ENCODE measurements around the gene ZNF446.
"Not testable (repeated sequence)": the region's sequence is repeated elsewhere in the genome, so short reads cannot be mapped to it uniquely, and the experiment has no call there.

ZNF446 gene

DNA sequence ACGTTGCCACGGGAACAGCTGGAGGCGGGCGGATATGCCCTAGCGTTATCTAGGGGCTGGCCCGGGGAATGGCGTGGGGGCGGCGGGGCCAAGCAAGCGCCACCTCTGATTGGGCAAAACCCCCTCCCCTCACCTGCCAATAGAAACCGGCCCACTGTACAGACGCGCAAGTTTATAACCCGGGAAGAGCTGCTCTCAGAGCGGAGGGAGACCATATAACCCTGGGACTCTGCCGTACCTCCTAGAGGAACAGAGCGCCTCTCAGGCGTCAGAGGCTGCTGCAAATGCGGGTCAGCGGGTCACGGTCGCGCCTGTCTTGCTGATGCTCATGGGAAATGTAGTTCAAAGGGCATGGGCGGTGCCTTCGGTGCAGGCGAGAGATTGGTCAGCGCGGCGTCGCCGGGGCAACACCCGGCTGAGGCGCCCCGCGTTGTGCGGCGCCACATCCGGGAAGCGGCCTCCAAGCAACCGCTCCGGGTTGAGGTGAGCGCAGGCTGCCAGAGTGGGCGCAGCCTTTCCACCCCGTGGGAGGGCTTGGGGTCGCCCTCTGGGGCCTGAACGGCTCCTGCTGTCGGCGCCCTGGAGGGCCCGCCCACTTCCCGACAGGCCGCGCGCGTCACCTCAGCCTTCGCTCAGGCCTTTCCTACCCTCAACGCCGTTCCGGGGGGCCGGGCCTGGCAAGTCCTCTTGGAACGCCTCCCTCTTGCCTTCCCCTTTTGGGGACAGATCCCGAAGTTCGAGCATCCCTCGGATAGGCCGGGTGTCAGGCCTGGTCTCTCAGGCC lies at the start of gene ZNF446:
Gene ZNF446 (plus strand): TSS at position 639 of the 784 bp plus-strand sequence. CDS start 867 bp downstream, outside the sequence.
- DNase-seq (ENCODE audit: low spot score), result peak; percentile 95

DNA sequence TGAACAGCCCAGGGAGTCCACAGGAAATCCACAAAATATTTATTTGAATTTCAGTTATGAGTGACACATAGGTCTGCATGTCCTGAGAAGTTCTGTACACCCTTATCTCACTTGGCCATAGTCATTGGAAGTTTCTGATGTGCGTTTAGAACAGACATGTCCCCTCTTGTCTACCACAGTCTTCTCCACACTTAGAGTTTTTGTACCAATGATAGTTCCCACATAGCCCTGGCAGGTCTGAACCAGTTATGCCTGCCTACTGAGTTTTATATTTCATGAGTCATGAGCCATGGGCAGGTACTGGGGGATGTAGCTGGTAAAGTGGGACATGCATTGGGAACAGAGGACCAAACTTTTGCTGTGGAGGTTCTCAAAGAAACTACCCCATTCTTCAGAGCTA lies 47.5 kb upstream of the ZNF446 start:
- DNase-seq (ENCODE audit: low spot score), result no peak

DNA sequence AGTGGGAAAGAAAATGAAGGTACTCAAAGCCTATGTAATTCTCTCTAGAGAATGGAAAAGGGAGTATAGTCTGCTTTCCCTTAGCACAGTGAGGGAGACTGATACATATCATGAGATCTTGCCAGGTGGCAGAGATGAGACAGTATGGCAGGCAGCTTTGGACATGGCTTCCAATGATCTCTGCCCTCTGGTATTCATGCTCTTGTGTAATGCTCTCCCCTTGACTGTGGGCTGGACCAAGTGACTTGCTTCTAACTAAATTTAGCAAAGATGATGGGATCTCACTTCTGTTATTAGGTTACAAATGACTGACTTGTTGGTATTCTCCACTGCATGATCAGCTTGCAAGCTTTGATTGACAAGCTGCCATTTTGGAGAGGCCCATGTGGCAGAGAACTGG lies 46.4 kb upstream of the ZNF446 start:
- no peak for DNase-seq (ENCODE audit: low spot score)

DNA sequence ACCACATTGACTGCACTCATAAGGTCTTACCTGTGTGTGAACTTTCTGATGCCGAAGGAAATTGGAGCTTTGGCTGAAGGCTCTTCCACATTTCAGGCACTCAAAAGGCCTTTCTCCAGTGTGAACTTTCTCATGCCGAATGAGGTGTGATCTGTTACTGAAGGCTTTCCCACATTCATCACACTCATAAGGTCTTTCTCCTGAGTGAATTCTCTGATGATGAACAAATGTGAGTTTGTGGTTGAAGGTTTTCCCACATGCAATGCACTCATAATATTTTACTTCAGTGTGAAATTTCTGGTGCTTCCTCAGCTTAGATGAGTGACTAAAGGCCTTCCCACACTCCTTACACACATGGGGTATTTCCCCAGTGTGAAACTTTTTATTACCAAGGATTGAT lies 41.9 kb upstream of the ZNF446 start:
- no peak for DNase-seq (ENCODE audit: low spot score)

DNA sequence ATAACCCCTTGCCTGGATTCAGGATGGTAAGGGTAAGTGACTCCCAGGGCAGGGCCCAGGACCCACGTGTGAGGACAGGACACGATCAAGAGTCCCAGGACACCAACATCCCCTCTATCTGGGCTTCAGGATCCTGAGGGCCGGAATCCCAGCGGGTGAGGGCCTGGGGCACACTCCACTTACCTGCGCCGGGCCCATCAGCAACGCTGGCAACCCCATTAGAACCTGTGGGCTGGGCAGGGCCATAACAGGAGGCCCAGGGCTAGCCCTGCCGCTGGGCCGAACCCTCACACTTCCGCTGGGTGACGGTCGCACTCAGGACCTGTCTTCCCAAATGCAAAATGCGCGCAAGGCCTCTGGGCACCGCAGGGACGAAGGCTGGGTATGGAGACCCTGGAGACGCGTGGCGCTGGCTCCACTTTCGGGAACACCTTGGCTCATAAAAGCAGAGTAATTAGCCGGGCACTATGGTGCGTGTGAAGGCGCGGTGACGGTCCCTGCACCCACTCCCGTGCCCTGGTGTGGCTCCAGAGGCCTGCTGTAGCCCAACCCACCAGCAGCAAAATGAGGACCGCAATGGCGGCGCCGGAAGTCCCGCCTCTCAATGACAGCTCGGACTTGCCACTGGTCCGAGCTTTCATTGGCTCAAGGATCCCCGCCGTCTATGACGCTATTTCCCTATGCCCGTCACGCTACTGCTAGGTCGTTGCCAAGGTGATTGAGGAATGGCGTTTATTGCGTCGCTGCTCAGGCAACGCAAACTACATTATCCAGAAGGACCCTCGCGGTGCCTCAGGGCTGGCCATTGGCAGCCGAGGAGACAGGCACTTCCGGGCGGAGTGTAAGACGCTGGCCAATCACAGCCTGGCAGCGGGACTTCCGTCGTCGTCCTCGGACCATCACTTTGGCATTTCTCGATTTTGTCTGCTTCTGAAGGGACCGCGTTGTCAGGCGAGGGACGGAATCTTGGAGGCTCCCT lies 36.3 kb upstream of the ZNF446 start, which contains the start of gene ZNF132:
Gene ZNF132 (minus strand): TSS at position 578 of the 979 bp plus-strand sequence. CDS start 332 bp downstream, at position 246.
- peak; percentile 88 for DNase-seq (ENCODE audit: low spot score)

DNA sequence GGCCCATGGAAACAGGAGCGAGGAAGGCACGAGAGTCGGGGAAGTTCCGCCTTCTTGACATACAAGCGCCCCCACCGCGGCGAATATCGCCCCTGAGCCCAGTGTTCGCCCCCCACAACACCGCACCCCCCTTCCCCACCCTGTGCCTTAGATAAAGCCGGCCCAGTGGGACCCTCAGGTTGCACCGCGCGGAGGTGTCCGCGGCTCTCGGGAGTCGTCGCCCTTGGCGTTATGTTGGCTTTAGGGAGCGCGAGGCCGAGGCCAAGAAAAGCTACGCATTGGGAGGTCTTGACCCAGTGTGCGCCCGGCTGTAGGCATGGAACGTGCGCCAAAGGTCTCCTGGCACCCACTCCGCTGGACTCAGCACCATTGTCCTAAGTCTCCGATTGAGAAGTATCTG lies 35.6 kb upstream of the ZNF446 start:
- DNase-seq (ENCODE audit: low spot score), result peak; percentile 43

DNA sequence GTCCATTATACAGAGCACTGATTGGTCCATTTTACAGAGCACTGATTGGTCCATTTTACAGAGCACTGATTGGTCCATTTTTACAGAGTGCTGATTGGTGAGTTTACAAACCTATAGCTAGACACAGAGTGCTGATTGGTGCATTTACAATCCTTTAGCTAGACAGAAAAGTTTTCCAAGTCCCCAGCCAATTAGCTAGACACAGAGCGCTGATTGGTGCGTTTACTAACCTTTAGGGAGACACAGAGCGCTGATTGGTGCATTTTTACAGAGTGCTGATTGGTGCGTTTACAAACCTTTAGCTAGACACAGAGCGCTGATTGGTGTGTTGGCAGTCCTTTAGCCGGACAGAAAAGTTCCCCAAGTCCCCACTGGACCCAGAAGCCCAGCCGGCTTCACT lies 33.2 kb upstream of the ZNF446 start:
- DNase-seq (ENCODE audit: low spot score), result not testable (repeated sequence)

DNA sequence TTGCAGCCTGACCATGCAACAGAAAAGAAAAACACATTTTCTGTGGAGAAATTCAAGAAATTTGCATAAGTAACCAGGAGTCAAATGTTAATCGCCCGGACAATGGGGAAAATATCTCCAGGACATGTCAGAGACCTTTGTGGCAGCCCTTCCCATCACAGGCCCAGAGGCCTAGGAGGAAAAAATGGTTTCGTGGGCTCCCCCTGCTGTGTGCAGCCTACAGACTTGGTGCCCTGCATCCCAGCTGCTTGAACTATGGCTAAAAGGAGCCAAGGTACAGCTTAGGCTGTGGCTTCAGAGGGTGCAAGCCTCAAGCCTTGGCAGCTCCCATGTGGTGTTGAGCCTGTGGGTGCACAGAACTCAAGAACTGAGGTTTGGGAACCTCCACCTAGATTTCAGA lies 27.3 kb upstream of the ZNF446 start:
- not testable (repeated sequence) for DNase-seq (ENCODE audit: low spot score)

DNA sequence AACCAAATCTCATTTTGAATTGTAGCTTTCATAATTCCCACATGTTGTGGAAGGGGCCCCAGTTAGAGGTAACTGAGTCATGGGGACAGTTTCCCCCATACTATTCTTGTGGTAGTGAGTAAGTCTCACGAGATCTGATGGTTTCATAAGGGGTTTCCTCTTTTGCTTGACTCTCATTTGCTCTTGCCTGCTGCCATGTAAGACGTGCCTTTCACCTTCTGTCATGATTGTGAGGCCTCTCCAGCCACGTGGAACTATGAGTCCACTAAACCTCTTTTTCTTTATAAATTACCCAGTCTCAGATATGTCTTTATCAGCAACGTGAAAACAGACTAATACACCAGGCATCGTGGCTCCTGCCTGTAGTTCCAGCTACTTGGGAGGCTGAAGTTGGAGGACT lies 26.2 kb upstream of the ZNF446 start:
- DNase-seq (ENCODE audit: low spot score), result not testable (repeated sequence)

DNA sequence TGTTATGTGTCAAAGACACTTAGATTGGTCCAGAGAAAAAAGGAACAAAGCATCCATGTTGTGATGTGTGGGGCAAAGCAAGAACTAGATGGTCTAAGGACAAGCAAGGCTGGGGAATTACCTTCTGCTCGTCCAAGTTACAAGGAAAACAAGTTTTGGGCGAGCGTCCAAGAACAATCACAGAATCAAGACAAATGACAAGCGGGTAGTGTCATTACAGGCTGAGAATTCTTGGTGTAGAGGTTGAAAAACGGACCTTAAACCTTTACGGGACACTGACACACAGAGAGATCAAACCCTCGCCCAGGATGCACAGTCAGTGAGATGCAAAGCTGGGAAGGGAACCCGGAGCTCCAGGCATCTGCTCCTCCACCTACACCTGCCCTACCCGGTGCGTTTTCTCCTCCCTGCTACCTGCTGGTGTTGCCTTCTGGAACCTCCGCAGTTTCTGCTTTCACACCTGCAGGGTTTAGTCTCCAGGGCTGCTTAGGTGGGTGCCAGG lies 25.2 kb upstream of the ZNF446 start:
- no peak for DNase-seq (ENCODE audit: low spot score)

DNA sequence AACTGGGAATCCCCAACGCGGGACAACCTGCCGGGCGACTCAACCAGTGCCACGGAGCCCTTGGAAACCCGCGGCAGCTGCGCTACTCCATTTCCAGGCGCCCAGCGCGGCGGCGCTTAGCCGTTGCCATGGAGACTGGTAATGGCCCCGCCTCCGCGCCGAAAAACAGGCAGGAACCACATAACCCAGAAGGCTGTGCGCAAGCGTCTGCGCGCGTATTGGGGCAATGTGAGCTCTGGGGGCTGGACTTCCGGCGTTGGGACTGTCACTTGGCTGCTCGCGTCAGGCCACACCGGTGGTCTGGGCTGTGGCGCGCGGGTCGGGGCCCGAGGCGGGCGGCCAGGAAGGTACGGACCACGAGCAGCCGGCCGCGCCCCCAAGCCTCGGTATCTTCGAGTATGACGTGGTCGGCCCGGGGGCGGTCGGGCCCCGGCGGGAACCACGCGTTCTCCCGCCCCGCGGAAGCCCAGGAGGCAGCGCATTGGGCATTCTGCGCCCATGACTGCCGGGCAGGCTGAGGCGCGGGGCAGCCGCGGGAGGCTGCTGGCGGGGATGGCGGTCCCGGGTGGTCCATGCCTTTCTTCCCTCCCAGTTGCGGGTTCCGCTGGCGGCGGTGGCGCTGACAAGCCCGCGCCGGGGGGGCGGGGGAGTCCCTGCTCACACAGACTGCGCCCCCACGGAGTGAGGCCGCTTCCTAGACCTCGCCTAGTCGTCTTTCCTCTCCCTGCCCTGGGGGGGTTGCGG lies 24.6 kb upstream of the ZNF446 start, which contains the start of gene ZNF324B:
Gene ZNF324B (plus strand): TSS at position 265 of the 744 bp plus-strand sequence. CDS start 2,080 bp downstream, outside the sequence.
- peak; percentile 97 for DNase-seq (ENCODE audit: low spot score)

DNA sequence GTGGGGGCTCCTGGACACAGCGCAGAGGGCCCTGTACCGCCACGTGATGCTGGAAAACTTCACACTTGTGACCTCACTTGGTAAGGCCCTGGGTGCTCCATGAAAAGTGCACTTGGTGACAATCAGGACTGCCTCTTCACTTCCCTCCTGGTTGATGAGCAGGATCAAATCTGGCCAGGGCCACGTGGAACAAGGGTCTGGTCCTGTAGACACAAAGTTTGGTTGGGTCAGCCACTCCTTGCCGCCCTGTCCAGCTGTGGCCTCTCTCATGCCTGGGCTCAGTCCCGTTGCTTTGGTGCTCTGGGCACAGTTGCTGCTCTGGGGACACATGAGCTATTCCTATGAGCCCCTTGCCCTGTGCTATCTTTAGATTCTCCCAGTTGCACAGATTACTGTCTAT lies 22.4 kb upstream of the ZNF446 start:
- DNase-seq (ENCODE audit: low spot score), result no peak

DNA sequence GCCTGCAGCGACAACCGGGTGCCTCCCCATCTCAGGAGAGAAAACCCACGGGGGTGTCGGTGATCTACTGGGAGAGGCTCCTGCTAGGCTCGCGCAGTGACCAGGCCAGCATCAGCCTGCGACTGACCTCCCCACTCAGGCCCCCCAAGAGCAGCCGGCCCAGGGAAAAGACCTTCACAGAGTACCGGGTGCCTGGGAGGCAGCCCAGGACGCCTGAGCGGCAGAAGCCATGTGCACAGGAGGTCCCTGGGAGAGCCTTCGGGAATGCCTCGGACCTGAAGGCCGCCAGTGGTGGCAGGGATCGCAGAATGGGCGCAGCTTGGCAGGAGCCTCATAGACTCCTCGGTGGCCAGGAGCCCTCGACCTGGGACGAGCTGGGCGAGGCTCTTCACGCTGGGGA lies 20.8 kb upstream of the ZNF446 start:
- DNase-seq (ENCODE audit: low spot score), result no peak

DNA sequence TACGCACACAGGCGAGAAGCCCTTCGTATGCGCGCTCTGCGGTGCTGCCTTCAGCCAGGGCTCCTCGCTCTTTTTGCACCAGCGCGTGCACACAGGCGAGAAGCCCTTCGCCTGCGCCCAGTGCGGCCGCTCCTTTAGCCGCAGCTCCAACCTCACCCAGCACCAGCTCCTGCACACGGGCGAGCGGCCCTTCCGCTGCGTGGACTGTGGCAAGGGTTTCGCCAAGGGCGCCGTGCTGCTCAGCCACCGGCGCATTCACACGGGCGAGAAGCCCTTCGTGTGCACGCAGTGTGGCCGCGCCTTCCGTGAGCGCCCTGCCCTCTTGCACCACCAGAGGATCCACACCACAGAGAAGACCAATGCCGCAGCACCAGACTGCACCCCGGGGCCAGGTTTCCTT lies 20.0 kb upstream of the ZNF446 start:
- DNase-seq (ENCODE audit: low spot score), result no peak

DNA sequence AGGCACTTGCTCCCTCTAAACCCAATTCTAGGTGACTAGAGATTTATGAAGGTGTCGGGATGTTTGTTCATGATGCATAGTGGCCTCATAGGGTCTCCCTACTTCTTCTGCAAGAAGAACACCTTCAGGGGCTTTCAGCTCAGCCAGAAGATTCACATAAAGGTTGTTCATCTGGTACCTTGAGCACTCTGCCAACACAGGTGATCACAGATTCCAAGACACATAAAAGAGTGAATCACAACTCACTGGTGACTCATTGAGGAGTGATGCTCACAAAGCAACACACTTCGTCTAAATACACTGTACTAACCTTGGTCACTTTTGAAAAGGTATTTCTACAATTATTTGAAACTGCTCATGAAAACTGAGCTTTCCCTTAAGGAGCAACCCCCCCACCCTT lies 16.1 kb upstream of the ZNF446 start:
- DNase-seq (ENCODE audit: low spot score), result no peak

DNA sequence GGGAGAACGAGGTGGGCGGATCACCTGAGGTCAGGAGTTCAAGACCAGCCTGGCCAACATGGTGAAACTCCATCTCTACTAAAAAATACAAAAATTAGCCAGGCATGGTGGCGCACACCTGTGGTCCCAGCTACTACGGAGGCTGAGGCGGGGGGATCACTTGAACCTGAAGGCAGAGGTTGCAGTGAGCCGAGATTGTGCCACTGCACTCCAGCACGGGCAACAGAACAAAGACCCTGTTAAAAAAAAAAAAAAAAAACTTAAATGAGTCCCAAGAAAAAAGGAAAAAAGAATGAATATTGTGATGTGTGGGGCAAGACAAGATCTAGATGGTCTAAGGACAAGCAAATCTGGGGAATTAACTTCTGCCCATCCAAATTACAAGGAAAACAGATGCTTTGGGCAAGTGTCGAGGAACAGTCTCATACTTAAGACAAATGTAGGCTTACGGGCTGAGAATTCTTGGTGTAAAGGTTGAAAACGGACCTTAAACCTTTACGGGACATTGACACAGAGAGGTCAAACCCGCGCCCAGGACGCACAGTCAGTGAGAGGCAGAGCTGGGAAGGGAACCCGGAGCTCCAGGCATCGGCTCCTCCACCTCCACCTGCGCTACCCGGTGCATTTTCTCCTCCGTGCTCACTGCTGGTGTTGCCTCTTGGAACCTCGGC lies 9.9 kb upstream of the ZNF446 start:
- no peak for DNase-seq (ENCODE audit: low spot score)

DNA sequence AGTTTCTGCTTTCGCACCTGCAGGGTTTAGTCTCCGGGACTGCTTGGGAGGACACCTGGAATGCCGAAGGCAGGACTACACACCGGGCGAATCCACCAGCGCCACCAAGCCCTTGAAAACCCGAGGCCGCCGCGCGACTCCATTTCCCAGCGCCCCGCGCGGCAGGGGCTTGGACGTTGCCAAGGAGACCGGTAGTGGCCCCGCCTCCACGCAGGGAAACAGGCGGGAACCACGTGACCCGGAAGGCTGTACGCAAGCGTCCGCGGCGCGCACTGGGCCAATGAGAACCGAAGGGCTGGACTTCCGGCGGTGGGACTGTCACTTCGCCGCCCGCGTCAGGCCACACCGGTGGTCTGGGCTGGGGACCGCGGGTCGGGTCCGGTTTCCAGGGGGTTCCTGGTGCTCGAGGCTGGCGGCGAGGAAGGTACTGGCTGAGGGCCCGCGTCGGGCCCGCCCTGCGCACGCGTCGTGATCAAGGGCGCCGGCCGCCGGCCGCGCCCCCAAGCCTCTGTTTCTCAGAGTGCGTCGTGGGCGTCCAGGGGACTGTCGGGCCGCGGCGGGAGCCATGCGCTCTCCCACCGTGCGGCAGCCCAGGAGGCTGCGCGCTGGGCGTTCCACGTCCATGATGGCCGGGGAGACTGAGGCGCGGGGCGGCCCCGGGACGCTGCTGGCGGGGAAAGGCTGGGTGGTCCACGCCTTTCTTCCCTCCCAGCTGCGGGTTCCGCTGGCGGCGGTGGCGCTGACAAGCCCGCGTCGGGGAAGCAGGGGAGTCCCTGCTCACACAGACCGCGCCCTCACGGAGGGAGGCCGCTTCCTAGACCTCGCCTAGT lies 9.2 kb upstream of the ZNF446 start, which contains the start of gene ZNF324:
Gene ZNF324 (plus strand): TSS at position 321 of the 830 bp plus-strand sequence. CDS start 2,106 bp downstream, outside the sequence.
- peak; percentile 99 for DNase-seq (ENCODE audit: low spot score)

DNA sequence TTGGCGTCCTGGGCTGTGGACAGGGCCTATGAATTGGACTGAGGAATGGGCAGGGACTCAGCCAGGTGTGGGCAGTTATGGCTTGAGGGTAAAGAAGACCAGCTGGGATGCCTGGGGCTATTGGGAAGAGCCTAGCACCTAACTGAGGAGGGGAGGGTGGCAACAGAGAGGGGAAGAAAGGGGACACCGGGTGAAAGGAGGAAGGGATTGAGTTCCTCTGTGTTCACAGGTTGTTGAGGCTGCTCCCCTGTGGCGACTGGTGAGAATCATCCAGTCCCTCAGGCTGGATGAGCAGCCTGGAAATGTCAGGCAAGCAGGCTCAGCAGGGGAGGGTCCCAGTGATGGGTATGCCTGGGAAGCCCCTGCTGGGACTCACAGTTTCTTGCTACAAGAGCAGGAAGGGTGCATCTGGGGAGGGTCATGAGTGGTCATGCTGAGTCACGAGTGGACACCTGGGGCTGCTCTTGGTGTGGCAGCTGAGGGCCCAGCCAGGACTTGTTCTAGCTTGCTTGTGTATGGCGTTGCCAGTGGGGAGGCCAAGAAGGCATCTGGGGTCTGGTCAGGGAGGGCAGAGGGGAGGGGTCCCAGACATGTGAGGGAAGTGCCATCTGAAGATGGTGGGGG lies 7.8 kb upstream of the ZNF446 start:
- no peak for DNase-seq (ENCODE audit: low spot score)

DNA sequence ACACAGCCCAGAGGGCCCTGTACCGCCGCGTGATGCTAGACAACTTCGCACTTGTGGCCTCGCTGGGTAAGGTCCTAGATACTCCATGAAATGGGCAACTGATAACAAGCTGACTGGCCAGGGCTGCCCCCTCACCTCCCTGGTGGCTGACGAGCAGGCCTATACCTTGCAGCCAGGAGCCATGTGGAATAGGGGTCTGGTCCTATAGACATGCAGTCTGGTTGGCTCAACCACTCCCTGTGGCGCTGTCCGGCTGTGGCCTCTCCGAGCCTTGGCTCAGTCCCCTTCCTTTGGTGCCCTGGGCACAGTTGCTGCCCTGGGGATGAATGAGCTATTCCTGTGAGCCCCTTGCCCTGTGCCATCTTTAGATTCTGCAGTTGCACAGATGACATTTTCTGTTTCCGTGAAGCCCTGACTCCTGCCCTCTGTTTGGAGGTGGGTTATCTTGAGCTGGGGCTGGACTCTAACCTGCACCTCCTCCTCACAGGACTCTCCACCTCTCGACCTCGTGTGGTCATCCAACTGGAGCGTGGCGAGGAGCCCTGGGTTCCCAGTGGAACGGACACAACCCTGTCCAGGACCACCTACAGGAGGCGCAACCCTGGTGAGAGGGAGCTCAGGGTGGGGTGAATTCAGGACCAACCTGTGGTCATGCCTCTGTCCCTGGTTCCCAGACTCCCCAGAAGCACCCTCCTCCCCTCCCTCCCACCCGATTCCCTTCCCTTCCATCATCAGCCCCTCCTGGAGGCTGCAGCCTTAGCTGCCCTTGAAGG lies 6.7 kb upstream of the ZNF446 start:
- no peak for DNase-seq (ENCODE audit: low spot score)
